IMR-90 (cell line): Measurements from ENCODE around the gene PAPLN. TPM values are rescaled to one million over a fixed set of nuclear protein-coding genes. Genes with fewer than 3 reads are reported as not detected.

Source experiments
- ATAC-seq: fragments of 200-7000 bp; cut with Tn5 transposase; 2 replicates; pipeline ENCODE4 v1.9.1; 2020; ENCODE audit warnings: low read depth, mild to moderate bottlenecking, moderate library complexity
- BruUV-seq: library from RNA; stranded (reverse); fragments of 400-500 nt; replicated peaks from 2 replicates; lab custom pipeline; 2021; lab: Mats Ljungman, UMichigan
- CTCF ChIA-PET: fragments of 300-600 bp; formaldehyde crosslinking; extraction: SDS; loops from one replicate; lab custom pipeline; 2021; ENCODE audit warnings: antibody characterized with exemption; lab: Yijun Ruan, JAX
- POLR2A ChIA-PET: fragments of 300-600 bp; sonication (Branson Sonifier 250); formaldehyde crosslinking; loops from one replicate; lab custom pipeline; 2022; ENCODE audit warnings: antibody characterized with exemption; ENCODE audit not compliant: unreplicated experiment; lab: Charles Lee
- DNase-seq: peaks from one replicate; pipeline ENCODE4 v3.0.0; 2013
- H2AFZ ChIP-seq: replicated peaks from 2 replicates; pipeline ENCODE3; 2013; ENCODE audit warnings: low read length, mild to moderate bottlenecking; ENCODE audit not compliant: poor library complexity
- H2AK5ac ChIP-seq: 2 replicates; pipeline ENCODE4 v1.6.1; 2013; ENCODE audit warnings: low read depth, low read length, inconsistent platforms
- H2AK9ac ChIP-seq: replicated peaks from 2 replicates; pipeline ENCODE3; 2013; ENCODE audit warnings: mild to moderate bottlenecking, low read depth, low read length, moderate library complexity; ENCODE audit not compliant: poor library complexity
- H2BK120ac ChIP-seq: 2 replicates; pipeline ENCODE4 v1.6.1; 2013; ENCODE audit warnings: low read depth, low read length, inconsistent platforms
- H2BK15ac ChIP-seq: 3 replicates; pipeline ENCODE4 v1.6.1; 2013; ENCODE audit warnings: low read depth, low read length, inconsistent platforms
- H2BK20ac ChIP-seq: 2 replicates; pipeline ENCODE4 v1.6.1; 2013; ENCODE audit warnings: low read depth, mild to moderate bottlenecking, inconsistent platforms, low read length, moderate library complexity
- H2BK5ac ChIP-seq: 2 replicates; pipeline ENCODE4 v1.6.1; 2013; ENCODE audit warnings: mild to moderate bottlenecking, low read depth, low read length, inconsistent platforms; ENCODE audit not compliant: poor library complexity, severe bottlenecking
- H3K14ac ChIP-seq: replicated peaks from 2 replicates; pipeline ENCODE4 v1.6.1; 2013; ENCODE audit warnings: low read depth, low read length, inconsistent platforms
- H3K18ac ChIP-seq: 2 replicates; pipeline ENCODE4 v1.6.1; 2013; ENCODE audit warnings: low read depth, low read length, control low read depth
- H3K23ac ChIP-seq: 2 replicates; pipeline ENCODE4 v1.6.1; 2013; ENCODE audit warnings: low read depth, low read length, inconsistent platforms
- H3K27ac ChIP-seq: 2 replicates; pipeline ENCODE4 v1.5.1; 2013; ENCODE audit warnings: mild to moderate bottlenecking, control low read depth, low read length; ENCODE audit not compliant: insufficient read depth
- H3K27me3 ChIP-seq: 2 replicates; pipeline ENCODE4 v1.6.1; 2013; ENCODE audit warnings: low read length; ENCODE audit not compliant: control insufficient read depth, insufficient read depth
- H3K36me3 ChIP-seq: 2 replicates; pipeline ENCODE4 v1.6.1; 2013; ENCODE audit warnings: low read length, mixed read lengths; ENCODE audit not compliant: control insufficient read depth, insufficient read depth
- H3K4ac ChIP-seq: 2 replicates; pipeline ENCODE4 v1.6.1; 2013; ENCODE audit warnings: low read depth, low read length, inconsistent platforms
- H3K4me1 ChIP-seq: 2 replicates; pipeline ENCODE4 v1.6.1; 2013; ENCODE audit warnings: low read length, mixed read lengths; ENCODE audit not compliant: control insufficient read depth, insufficient read depth
- H3K4me2 ChIP-seq: 2 replicates; pipeline ENCODE4 v1.6.1; 2013; ENCODE audit warnings: low read depth, mild to moderate bottlenecking, control low read depth, low read length, moderate library complexity
- H3K4me3 ChIP-seq: 2 replicates; pipeline ENCODE4 v1.5.1; 2013; ENCODE audit warnings: low read depth, mild to moderate bottlenecking, control low read depth, low read length, moderate library complexity; ENCODE audit not compliant: insufficient read depth
- H3K56ac ChIP-seq: 2 replicates; pipeline ENCODE4 v1.6.1; 2013; ENCODE audit warnings: low read length, inconsistent platforms; ENCODE audit not compliant: insufficient read depth; ENCODE audit errors: extremely low read depth
- H3K79me1 ChIP-seq, 2 experiments: 2 replicates each; pipeline ENCODE4 v1.6.1; 2013; ENCODE audit warnings: low read length in 2 of 2, inconsistent platforms in 1 of 2, low read depth in 1 of 2
- H3K9ac ChIP-seq: 2 replicates; pipeline ENCODE4 v1.6.1; 2013; ENCODE audit warnings: low read depth, low read length, control low read depth
- H3K9me1 ChIP-seq: 2 replicates; pipeline ENCODE4 v1.6.1; 2013; ENCODE audit warnings: low read length, inconsistent platforms; ENCODE audit not compliant: insufficient read depth
- H3K9me3 ChIP-seq: 2 replicates; pipeline ENCODE4 v1.6.1; 2013; ENCODE audit warnings: low read length; ENCODE audit not compliant: control insufficient read depth, insufficient read depth
- H4K20me1 ChIP-seq: 2 replicates; pipeline ENCODE4 v1.6.1; 2013; ENCODE audit warnings: low read length, inconsistent platforms; ENCODE audit not compliant: insufficient read depth
- H4K5ac ChIP-seq: 2 replicates; pipeline ENCODE4 v1.6.1; 2013; ENCODE audit warnings: mild to moderate bottlenecking, low read depth, low read length, control low read depth
- H4K8ac ChIP-seq, 2 experiments: 2 replicates each; pipeline ENCODE4 v1.6.1; 2013; ENCODE audit warnings: low read depth in 2 of 2, low read length in 2 of 2, control low read depth in 1 of 2, inconsistent platforms in 1 of 2
- H4K91ac ChIP-seq: 2 replicates; pipeline ENCODE4 v1.6.1; 2013; ENCODE audit warnings: low read depth, low read length, inconsistent platforms; ENCODE audit not compliant: insufficient read depth
- BHLHE40 ChIP-seq: fragments of 150-350 bp; IDR thresholded peaks from 2 replicates; pipeline ENCODE4 v1.6.1; 2016; ENCODE audit warnings: mild to moderate bottlenecking, low read depth, low read length
- CEBPB ChIP-seq: IDR thresholded peaks from 2 replicates; pipeline ENCODE4 v1.6.1; 2012; ENCODE audit warnings: low read depth, low read length, improper control_type of control experiment
- CHD1 ChIP-seq: IDR thresholded peaks from 2 replicates; pipeline ENCODE4 v1.6.1; 2012; ENCODE audit warnings: low read depth, low read length, improper control_type of control experiment
- FOS ChIP-seq: fragments of 150-350 bp; IDR thresholded peaks from 2 replicates; pipeline ENCODE4 v1.6.1; 2016; ENCODE audit warnings: low read depth, low read length
- MAFK ChIP-seq: IDR thresholded peaks from 2 replicates; pipeline ENCODE4 v1.6.1; 2012; ENCODE audit warnings: low read depth, low read length, improper control_type of control experiment
- MAZ ChIP-seq: IDR thresholded peaks from 2 replicates; pipeline ENCODE4 v1.6.1; 2012; ENCODE audit warnings: low read depth, mild to moderate bottlenecking, low read length, improper control_type of control experiment, moderate library complexity, borderline replicate concordance
- MXI1 ChIP-seq: IDR thresholded peaks from 2 replicates; pipeline ENCODE4 v1.6.1; 2012; ENCODE audit warnings: low read depth, mild to moderate bottlenecking, low read length, moderate library complexity, borderline replicate concordance
- NFE2L2 ChIP-seq: fragments of 150-350 bp; IDR thresholded peaks from 2 replicates; pipeline ENCODE4 v1.6.1; 2016; ENCODE audit warnings: low read depth, mild to moderate bottlenecking, low read length
- POLR2A ChIP-seq: IDR thresholded peaks from 2 replicates; pipeline ENCODE4 v1.6.1; 2012; ENCODE audit warnings: mild to moderate bottlenecking, low read depth, low read length
- RAD21 ChIP-seq: IDR thresholded peaks from 2 replicates; pipeline ENCODE4 v1.6.1; 2012; ENCODE audit warnings: low read length, improper control_type of control experiment
- RCOR1 ChIP-seq: IDR thresholded peaks from 2 replicates; pipeline ENCODE4 v1.6.1; 2012; ENCODE audit warnings: mild to moderate bottlenecking, low read length, improper control_type of control experiment; ENCODE audit not compliant: insufficient replicate concordance
- RFX5 ChIP-seq: IDR thresholded peaks from 2 replicates; pipeline ENCODE4 v1.8.0; 2012; ENCODE audit warnings: low read depth, mild to moderate bottlenecking, low read length, moderate library complexity
- SMC3 ChIP-seq: fragments of 150-350 bp; IDR thresholded peaks from 2 replicates; pipeline ENCODE4 v1.6.1; 2016; ENCODE audit warnings: low read depth, mild to moderate bottlenecking, antibody characterized with exemption, low read length, moderate library complexity
- WGBS, 2 experiments: methylation state at CpG; one replicate each; pipeline versions ENCODE4 v1.1.5 to v1.1.7; 2013; ENCODE audit warnings: missing lambda C conversion rate in 2 of 2; ENCODE audit not compliant: insufficient read length in 1 of 2; ENCODE audit errors: extremely low coverage in 2 of 2; 5-methylcytosine and 5-hydroxymethylcytosine counted together
- dilution Hi-C: fragments of 300-500 bp; cut with HindIII; formaldehyde crosslinking; loops from one replicate; pipeline ENCODE4 v1.14.3; 2018; ENCODE audit warnings: low sequenced_read_pairs; ENCODE audit not compliant: unreplicated experiment
- in situ Hi-C: fragments of 300-500 bp; cut with MboI; formaldehyde crosslinking; loops from 3 replicates; pipeline ENCODE4 v1.14.3; 2019; ENCODE audit warnings: low sequenced_read_pairs, inconsistent platforms, mixed read lengths
- intact Hi-C: fragments of 100-400 bp; cut with micrococcal nuclease; formaldehyde crosslinking; loops from 2 replicates; pipeline ENCODE4 v1.10.0; 2022
- polyA plus RNA-seq, 3 experiments: library from polyadenylated mRNA; depleted of rRNA; stranded (reverse); fragments of >200 nt; gene quantifications; 2 replicates each; pipeline ENCODE4 v1.2.3, GENCODE V29; 2012; ENCODE audit warnings: low replicate concordance in 1 of 3
- total RNA-seq: library from RNA; depleted of rRNA; stranded (reverse); fragments of >200 nt; gene quantifications from 2 replicates; pipeline ENCODE4 v1.2.3, GENCODE V29; 2012
- TF ChIP-seq, protein P1 (sequence below): conservative IDR thresholded peaks from 2 replicates; pipeline ENCODE4 v1.5.1; 2012; ENCODE audit warnings: mild to moderate bottlenecking, low read depth, low read length, improper control_type of control experiment
- TF ChIP-seq, protein P2 (sequence below): fragments of 150-350 bp; IDR thresholded peaks from 2 replicates; pipeline ENCODE4 v1.6.1; 2017; ENCODE audit warnings: mild to moderate bottlenecking, antibody characterized with exemption, low read length, low read depth
- TF ChIP-seq, protein P3 (sequence below): fragments of 150-350 bp; IDR thresholded peaks from 2 replicates; pipeline ENCODE4 v1.6.1; 2016; ENCODE audit warnings: low read depth, mild to moderate bottlenecking, low read length, moderate library complexity, borderline replicate concordance

Gene PAPLN
- total and polyA plus RNA-seq, 2 of the 4 experiments (the other 2 are of a cell fraction), result 0.36 to 1.2 TPM

DNA sequence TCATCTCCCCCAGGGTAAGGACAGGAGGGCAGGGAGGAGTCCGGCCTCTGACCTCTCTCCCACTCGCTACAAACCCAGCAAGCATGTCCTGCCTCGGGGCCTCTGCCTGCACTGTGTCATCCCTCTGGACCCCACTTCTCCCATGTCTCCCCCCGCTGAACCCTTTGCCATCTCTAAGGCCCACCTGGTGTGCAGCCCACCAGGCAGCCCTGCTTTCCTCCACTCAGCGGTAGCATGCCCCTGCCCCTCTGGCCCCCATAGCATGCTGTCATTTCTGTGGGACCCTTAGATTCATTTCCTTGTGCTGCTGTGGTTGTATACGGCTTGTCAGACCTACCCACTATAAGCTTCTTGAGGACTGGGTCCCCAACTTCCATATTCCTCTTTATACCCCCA, 17.7 kb downstream of the PAPLN start:
- no peak overlapping the region for H2BK120ac ChIP-seq
- POLR2A ChIA-PET, result no interaction called here
- H3K79me1 ChIP-seq, result no peaks in the 10 kb centered on the region
- H2AFZ ChIP-seq, result no peak overlapping the region
- no peak overlapping the region for H4K91ac ChIP-seq
- BruUV-seq, result no TSS peak
- H3K4me1 ChIP-seq, result no peaks in the 10 kb centered on the region
- dilution Hi-C loops (no loop called here), intact Hi-C loops (no loop called here), in situ Hi-C loops (no loop called here)
- no peaks in the 10 kb centered on the region for H3K36me3 ChIP-seq
- H3K9me1 ChIP-seq, result no peaks in the 10 kb centered on the region
- no peaks in the 10 kb centered on the region; the same call in 1 of the 2 replicates for H3K27me3 ChIP-seq
- no peak overlapping the region for H2BK5ac ChIP-seq
- H2BK20ac ChIP-seq, result no peak overlapping the region
- no peak overlapping the region for H2AK5ac ChIP-seq
- DNase-seq (no peak), ATAC-seq (no peak)
- H3K56ac ChIP-seq, result no peak overlapping the region
- H3K23ac ChIP-seq, result no peak overlapping the region
- no peak overlapping the region for H3K4me3 ChIP-seq
- CTCF ChIA-PET, result no interaction called here
- no peak overlapping the region for H4K5ac ChIP-seq
- H2AK9ac ChIP-seq, result no peak overlapping the region
- no peaks in the 10 kb centered on the region for H3K9me3 ChIP-seq
- no peak overlapping the region for H3K18ac ChIP-seq
- no peak overlapping the region for H4K8ac ChIP-seq
- no peak overlapping the region for H3K14ac ChIP-seq
- 80% methylated on average over 3 of the region's 6 CpGs; no CpG with 5 or more reads in 1 of the 2 experiments for WGBS, 2 experiments
- no peak overlapping the region for H3K27ac ChIP-seq
- H2BK15ac ChIP-seq, result no peak overlapping the region
- H3K9ac ChIP-seq, result no peak overlapping the region
- H3K4me2 ChIP-seq, result no peak overlapping the region
- H3K4ac ChIP-seq, result no peak overlapping the region
- H4K20me1 ChIP-seq, result no peaks in the 10 kb centered on the region; the same call in 1 of the 2 replicates
- no peak for TF ChIP-seq RFX5
- TF ChIP-seq, protein P1, sequence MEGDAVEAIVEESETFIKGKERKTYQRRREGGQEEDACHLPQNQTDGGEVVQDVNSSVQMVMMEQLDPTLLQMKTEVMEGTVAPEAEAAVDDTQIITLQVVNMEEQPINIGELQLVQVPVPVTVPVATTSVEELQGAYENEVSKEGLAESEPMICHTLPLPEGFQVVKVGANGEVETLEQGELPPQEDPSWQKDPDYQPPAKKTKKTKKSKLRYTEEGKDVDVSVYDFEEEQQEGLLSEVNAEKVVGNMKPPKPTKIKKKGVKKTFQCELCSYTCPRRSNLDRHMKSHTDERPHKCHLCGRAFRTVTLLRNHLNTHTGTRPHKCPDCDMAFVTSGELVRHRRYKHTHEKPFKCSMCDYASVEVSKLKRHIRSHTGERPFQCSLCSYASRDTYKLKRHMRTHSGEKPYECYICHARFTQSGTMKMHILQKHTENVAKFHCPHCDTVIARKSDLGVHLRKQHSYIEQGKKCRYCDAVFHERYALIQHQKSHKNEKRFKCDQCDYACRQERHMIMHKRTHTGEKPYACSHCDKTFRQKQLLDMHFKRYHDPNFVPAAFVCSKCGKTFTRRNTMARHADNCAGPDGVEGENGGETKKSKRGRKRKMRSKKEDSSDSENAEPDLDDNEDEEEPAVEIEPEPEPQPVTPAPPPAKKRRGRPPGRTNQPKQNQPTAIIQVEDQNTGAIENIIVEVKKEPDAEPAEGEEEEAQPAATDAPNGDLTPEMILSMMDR, result no peak
- no peak for TF ChIP-seq CEBPB
- TF ChIP-seq RCOR1, result no peak
- no peak for TF ChIP-seq NFE2L2
- TF ChIP-seq MXI1, result no peak
- TF ChIP-seq, protein P2, sequence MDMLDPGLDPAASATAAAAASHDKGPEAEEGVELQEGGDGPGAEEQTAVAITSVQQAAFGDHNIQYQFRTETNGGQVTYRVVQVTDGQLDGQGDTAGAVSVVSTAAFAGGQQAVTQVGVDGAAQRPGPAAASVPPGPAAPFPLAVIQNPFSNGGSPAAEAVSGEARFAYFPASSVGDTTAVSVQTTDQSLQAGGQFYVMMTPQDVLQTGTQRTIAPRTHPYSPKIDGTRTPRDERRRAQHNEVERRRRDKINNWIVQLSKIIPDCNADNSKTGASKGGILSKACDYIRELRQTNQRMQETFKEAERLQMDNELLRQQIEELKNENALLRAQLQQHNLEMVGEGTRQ, result no peak
- TF ChIP-seq FOS, result no peak
- TF ChIP-seq, protein P3, sequence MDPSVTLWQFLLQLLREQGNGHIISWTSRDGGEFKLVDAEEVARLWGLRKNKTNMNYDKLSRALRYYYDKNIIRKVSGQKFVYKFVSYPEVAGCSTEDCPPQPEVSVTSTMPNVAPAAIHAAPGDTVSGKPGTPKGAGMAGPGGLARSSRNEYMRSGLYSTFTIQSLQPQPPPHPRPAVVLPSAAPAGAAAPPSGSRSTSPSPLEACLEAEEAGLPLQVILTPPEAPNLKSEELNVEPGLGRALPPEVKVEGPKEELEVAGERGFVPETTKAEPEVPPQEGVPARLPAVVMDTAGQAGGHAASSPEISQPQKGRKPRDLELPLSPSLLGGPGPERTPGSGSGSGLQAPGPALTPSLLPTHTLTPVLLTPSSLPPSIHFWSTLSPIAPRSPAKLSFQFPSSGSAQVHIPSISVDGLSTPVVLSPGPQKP, result no peak
- no peak for TF ChIP-seq MAFK
- no peak for TF ChIP-seq CHD1
- TF ChIP-seq MAZ, result no peak
- no peak for TF ChIP-seq BHLHE40
- TF ChIP-seq POLR2A, result no peak
- no peak for TF ChIP-seq RAD21
- TF ChIP-seq SMC3, result no peak
